Measurements from ENCODE around the gene SUGT1.

DNA sequence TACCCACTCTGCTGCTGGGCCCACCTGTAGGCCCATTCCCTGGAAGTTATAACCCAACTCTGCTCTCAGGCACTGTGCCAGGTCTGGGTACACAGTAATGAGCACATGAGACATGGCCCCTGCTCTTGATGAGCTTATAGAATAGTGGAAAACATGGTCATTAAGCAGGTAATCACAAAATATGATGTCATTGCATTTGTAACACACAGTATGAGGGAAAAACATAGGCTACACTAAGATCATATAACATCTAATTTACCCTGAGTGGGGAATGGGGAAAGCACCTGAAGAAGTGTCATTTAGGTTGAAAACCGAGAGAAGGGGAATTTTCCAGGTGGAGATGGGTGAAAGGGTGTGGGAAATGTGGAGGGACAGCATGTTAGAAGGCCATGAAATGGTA is 90.9 kb downstream of the SUGT1 start:
- TF ChIP-seq, protein P1, sequence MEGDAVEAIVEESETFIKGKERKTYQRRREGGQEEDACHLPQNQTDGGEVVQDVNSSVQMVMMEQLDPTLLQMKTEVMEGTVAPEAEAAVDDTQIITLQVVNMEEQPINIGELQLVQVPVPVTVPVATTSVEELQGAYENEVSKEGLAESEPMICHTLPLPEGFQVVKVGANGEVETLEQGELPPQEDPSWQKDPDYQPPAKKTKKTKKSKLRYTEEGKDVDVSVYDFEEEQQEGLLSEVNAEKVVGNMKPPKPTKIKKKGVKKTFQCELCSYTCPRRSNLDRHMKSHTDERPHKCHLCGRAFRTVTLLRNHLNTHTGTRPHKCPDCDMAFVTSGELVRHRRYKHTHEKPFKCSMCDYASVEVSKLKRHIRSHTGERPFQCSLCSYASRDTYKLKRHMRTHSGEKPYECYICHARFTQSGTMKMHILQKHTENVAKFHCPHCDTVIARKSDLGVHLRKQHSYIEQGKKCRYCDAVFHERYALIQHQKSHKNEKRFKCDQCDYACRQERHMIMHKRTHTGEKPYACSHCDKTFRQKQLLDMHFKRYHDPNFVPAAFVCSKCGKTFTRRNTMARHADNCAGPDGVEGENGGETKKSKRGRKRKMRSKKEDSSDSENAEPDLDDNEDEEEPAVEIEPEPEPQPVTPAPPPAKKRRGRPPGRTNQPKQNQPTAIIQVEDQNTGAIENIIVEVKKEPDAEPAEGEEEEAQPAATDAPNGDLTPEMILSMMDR (IDR thresholded peaks at IDR 0.05; ENCODE audit: borderline replicate concordance, extremely low read depth, low read length, poor library complexity, severe bottlenecking): no peak
- TF ChIP-seq EZH2 (IDR thresholded peaks at IDR 0.05; ENCODE audit: borderline replicate concordance, low read depth, low read length, severe bottlenecking): no peak

Measured in DND-41 (cell line).